Kidney (tissue), 14 donors: ENCODE results near the gene SH2D1B. TPM values are rescaled to one million over a fixed set of nuclear protein-coding genes. Genes with fewer than 3 reads are reported as not detected.

Experiments
- DNase-seq, 5 donors: peaks; one replicate each; pipeline ENCODE4 v3.0.0-alpha.2; 2013 to 2020
- FAIRE-seq: peaks from 2 replicates; lab custom pipeline; 2012; peaks lifted over from hg19 to GRCh38; lab: Jason Lieb, UNC
- H3K27ac ChIP-seq, 2 donors: one replicate each; pipeline ENCODE4 v1.7.0; 2013; ENCODE audit warnings: low read depth in 2 of 2, low read length in 2 of 2, inconsistent platforms in 1 of 2
- H3K27me3 ChIP-seq: one replicate; pipeline ENCODE4 v1.7.1; 2013; ENCODE audit warnings: low read length, inconsistent platforms; ENCODE audit not compliant: control insufficient read depth, insufficient read depth
- H3K36me3 ChIP-seq, 3 donors: one replicate each; pipeline versions ENCODE4 v1.7.0 to v1.7.1; 2013; ENCODE audit warnings: low read length in 3 of 3, control low read depth in 1 of 3, inconsistent platforms in 1 of 3; ENCODE audit not compliant: insufficient read depth in 3 of 3, control insufficient read depth in 2 of 3
- H3K4me1 ChIP-seq, 3 donors: one replicate each; pipeline versions ENCODE4 v1.7.0 to v1.7.1; 2013; ENCODE audit warnings: low read length in 3 of 3, inconsistent platforms in 1 of 3, low read depth in 1 of 3; ENCODE audit not compliant: control insufficient read depth in 2 of 3, insufficient read depth in 2 of 3
- H3K4me3 ChIP-seq, 3 donors: one replicate each; pipeline versions ENCODE4 v1.7.0 to v1.8.1; 2013; ENCODE audit warnings: low read length in 3 of 3, control low read depth in 1 of 3, inconsistent platforms in 1 of 3
- H3K9ac ChIP-seq, 3 donors: one replicate each; pipeline versions ENCODE4 v1.7.0 to v1.7.1; 2013; ENCODE audit warnings: low read length in 3 of 3, control low read depth in 1 of 3, inconsistent platforms in 1 of 3
- H3K9me3 ChIP-seq, 3 donors: one replicate each; pipeline versions ENCODE4 v1.7.0 to v1.7.1; 2013; ENCODE audit warnings: low read length in 3 of 3, control low read depth in 1 of 3, inconsistent platforms in 1 of 3; ENCODE audit not compliant: control insufficient read depth in 2 of 3, insufficient read depth in 1 of 3
- intact Hi-C: fragments of 100-400 bp; cut with DNase I; formaldehyde crosslinking; loops from one replicate; pipeline ENCODE4 v1.11.1; 2022
- polyA plus RNA-seq: library from polyadenylated mRNA; stranded (reverse); fragments of 350-450 nt; fragmentation: Illumina TruSeq; extraction: RNeasy Lipid Tissue Mini Kit (QIAGEN cat#74804); gene quantifications from one replicate; pipeline ENCODE4 v1.2.3, GENCODE V29; 2014; ENCODE audit warnings: low read depth, low replicate concordance; ENCODE audit not compliant: insufficient read depth
- total RNA-seq: library from RNA; stranded (reverse); fragmentation: NEBNext Ultra II Directional; extraction: Animal tissue kit (Norgen Biotek cat#: 25700); gene quantifications from one replicate; pipeline ENCODE4 v1.2.1, GENCODE V29; 2021
- TF ChIP-seq, protein P1 (sequence below): IDR thresholded peaks from 3 replicates; pipeline ENCODE4 v1.5.1; 2012; ENCODE audit warnings: mild to moderate bottlenecking, moderate library complexity, borderline replicate concordance; ENCODE audit not compliant: insufficient read depth; ENCODE audit errors: extremely low read depth
- donor health status: control.
- donor health status: control.
- donor health status: control.
- donor health status: control.
- donor health status: control.
- donor health status: DM: yes; HTN: yes; CAD: no.
- donor health status: Normal renal cell carcinoma (clear cell type).

The SH2D1B gene
- total and polyA plus RNA-seq, 2 donors from 2014 or later, result 0.76 TPM; not detected in 1

DNA sequence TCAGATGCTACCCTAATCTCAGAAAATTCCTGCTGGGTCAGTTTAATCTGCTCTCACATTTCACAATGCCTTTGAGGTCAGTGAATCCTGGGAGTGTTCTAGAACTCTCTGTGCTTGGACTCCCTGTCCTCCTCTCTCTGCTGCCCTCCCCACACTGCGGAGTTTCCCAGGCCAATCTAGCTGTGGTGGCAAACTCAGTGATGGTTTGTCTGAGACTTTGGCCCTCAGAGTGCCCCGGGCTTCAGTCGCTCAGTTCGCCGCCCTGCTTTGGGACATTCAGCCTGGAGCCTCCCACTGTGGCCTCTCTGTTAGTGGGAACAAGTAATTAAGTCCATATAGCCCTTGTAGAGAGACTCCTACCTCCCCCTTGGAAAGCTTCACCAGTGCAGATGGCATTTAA lies 23.3 kb downstream of the SH2D1B start:
- no peaks in the 10 kb centered on the region for H3K27me3 ChIP-seq
- H3K4me3 ChIP-seq, result no peak overlapping the region
- H3K9me3 ChIP-seq, result no peaks in the 10 kb centered on the region
- peaks cover 0 to 6% (median 0%) of the 10 kb centered on the region in 3 donors for H3K4me1 ChIP-seq
- H3K27ac ChIP-seq, result no peak overlapping the region
- FAIRE-seq (no peak), DNase-seq (no peak)
- H3K36me3 ChIP-seq, result no peaks in the 10 kb centered on the region
- intact Hi-C loops, result no loop called here
- no peak overlapping the region for H3K9ac ChIP-seq
- TF ChIP-seq, protein P1, sequence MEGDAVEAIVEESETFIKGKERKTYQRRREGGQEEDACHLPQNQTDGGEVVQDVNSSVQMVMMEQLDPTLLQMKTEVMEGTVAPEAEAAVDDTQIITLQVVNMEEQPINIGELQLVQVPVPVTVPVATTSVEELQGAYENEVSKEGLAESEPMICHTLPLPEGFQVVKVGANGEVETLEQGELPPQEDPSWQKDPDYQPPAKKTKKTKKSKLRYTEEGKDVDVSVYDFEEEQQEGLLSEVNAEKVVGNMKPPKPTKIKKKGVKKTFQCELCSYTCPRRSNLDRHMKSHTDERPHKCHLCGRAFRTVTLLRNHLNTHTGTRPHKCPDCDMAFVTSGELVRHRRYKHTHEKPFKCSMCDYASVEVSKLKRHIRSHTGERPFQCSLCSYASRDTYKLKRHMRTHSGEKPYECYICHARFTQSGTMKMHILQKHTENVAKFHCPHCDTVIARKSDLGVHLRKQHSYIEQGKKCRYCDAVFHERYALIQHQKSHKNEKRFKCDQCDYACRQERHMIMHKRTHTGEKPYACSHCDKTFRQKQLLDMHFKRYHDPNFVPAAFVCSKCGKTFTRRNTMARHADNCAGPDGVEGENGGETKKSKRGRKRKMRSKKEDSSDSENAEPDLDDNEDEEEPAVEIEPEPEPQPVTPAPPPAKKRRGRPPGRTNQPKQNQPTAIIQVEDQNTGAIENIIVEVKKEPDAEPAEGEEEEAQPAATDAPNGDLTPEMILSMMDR, result no peak

DNA sequence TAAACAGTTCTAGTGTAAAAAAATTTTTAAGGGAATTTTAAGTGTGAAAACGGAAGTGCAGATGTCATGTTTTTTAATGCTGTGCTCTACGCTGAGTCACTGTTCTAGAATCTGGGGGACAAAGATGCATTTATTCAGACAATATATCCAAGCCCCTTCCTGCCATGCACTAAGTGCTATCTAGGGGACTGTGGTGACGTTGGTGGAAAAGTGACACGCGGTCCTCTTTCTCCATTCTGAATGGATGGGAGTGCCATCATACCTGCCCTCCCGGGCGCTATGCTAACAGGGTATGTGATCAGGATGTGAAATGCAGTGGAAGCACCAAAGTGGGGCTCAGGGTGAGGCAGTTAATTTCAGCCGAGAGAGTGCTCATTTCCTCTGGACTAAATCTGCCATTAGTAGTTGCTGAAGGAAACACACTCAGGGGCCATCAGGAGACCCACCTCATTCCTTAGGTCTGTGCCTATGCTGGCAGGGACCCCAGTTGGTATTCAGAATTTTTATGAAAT lies 23.8 kb downstream of the SH2D1B start:
- no peak overlapping the region for H3K27ac ChIP-seq
- no peak for FAIRE-seq
- no peak overlapping the region for H3K4me3 ChIP-seq
- intact Hi-C loops, result no loop called here
- no peak for DNase-seq
- H3K9ac ChIP-seq, result no peak overlapping the region
- TF ChIP-seq, protein P1, result no peak
- no peaks in the 10 kb centered on the region for H3K9me3 ChIP-seq
- H3K36me3 ChIP-seq, result no peaks in the 10 kb centered on the region
- H3K27me3 ChIP-seq, result no peaks in the 10 kb centered on the region
- peaks cover 0 to 6% (median 0%) of the 10 kb centered on the region in 3 donors for H3K4me1 ChIP-seq

DNA sequence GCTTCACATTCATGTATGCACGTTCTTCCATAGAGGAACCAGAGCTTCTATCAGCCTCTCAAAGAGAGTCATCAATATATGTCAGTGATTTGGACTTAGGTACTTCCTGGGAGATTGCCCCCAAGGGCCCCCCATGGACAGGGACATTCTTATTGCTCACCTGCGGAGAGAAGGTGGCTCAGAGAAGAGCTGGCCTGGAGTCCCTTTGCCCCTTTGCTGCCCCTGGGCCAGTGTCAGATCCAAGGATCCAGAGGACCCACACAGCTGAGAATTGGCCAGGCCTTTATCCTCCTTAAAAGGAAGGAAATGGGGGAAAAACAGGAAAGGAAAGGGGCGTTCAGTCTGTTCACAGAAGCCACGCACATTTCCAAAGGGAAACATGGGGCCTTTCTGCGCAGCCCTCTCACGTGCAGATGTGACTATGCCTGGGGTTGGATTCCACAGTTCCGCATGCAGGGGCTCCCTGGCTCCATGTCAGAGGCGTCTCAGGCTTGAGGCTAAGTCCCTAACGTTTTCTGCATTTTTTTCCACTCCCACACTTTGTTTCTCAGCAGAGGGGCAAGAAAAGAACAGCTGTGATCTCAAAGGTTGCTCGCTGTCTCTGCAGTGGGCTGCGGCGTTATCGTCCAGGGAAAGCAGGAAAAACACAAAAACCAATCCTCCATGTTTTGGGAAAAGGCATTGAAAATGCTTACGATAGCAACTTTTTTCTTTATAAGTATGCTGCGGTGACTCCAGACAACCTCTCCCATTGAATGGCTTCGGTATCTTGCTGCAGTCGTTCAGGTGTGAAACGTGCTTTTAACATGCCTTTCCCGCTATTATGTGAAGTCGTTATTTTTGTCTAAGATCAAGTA lies 24.5 kb downstream of the SH2D1B start:
- DNase-seq (peak in 1 of 5 donors; percentile 58), FAIRE-seq (no peak)
- TF ChIP-seq, protein P1, result no peak
- Histone ChIP-seq H3K27ac (no peak overlapping the region), H3K4me1 (peaks cover 0 to 6% (median 0%) of the 10 kb centered on the region in 3 donors), H3K36me3 (no peaks in the 10 kb centered on the region), H3K4me3 (no peak overlapping the region), H3K27me3 (no peaks in the 10 kb centered on the region), H3K9me3 (no peaks in the 10 kb centered on the region), H3K9ac (no peak overlapping the region)
- intact Hi-C loops, result no loop called here
